C1 segment of cervical spinal cord (tissue), 14 donors: ENCODE results near the gene STMND1.
"Not testable (repeated sequence)": the region's sequence is repeated elsewhere in the genome, so short reads cannot be mapped to it uniquely, and the experiment has no call there.

Experiments used
- DNase-seq, 14 donors: peaks; one replicate each; lab custom pipeline; 2025; lab: John Stamatoyannopoulos, UW

Gene STMND1

DNA sequence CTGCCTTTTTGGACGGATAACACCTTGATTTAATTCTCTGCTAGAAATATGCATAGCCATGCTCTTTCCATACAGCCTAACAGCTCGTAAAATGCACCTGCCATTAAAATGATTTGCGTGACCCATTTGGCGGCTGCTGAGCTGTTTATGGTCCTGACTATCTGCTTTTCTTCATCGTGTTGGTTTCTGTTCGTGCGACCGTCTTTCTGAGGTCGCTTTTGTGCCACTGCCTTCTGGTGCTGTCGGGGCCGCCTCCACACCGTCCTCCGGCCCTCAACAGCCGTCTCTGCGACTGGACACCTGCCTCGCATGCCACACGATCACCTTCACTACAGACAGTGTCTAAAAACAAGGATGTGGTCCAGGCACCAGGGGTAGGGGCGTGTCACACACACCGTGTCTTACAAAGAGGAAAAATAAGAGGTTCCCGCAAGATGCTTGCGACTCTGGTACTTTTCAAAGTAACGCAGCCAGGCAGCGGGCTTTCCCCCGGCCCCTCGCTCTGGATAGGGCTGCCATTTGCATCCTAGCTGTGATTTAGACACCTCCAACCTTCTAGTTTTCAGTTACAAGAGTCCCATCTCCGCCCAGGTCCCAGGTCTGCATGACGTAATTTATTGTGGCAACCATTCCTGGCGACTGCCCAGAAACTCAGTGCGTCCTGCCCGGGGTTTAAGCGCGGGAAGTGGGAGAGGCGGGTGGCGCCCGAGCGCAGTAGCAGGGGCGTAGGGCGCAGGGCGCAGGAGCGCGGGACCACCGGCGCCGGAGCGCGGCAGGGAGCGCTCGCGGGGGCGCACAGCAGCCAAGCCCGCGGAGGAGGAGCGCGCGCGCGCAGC, at the start of gene STMND1:
STMND1 (plus strand) TSS at position 629 of the 836 bp plus-strand sequence. CDS start 208 bp downstream, outside the sequence.
- no peak for DNase-seq

DNA sequence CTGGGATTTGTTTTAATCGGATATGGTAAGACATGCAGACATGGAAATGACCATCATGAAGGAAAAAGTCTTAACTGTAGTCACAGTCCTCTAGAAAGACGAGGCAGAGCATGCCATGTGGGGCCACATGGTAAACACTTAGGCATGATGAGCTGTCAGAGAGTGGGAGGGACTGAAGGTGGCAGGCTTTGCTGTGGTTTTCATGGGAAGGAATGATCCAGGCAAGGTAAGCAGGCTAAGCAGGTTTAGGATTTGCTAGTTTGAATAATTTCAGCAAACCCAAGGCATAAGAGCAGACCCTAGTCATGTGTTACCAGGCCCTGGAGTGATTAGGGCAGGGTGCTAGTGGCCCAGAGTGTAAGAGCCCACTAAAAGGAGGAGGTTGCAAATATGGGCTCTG, 47.2 kb upstream of the STMND1 start:
- DNase-seq, result no peak

DNA sequence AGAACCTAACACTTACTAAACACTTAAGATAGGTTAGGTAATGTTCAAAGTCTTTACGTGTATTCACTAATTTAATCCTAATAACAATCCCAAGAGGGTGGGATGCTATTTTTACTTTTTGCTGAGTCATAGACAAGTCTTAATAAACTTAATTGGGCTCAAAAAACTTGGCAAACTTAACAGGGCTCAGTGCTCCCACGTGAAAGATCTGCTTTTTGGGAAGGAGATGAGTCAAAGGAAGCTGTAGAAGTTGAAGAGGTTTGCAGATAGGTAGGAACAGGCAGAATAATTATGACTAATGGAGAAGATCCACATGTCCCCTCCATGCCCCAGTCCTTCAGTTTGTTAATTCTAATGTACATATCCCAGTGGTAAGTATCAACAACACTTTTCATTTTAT, 44.5 kb upstream of the STMND1 start:
- no peak for DNase-seq

DNA sequence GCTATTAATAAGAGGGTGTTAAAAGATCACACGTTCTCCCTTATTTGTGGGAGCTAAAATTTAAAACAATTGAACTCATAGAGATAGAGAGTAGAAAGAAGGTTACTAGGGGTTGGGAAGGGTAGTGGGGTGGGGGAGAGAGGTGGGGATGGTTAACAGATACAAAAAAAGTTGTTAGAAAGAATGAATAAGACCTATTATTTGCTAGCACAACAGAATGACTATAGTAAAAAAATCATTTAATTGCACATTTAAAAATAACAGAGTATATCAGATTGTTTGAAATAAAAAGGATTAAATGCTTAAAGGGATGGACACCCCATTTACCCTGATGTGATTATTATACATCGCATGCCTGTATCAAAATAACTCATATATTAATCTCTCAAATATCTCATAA, 43.3 kb upstream of the STMND1 start:
- no peak for DNase-seq

DNA sequence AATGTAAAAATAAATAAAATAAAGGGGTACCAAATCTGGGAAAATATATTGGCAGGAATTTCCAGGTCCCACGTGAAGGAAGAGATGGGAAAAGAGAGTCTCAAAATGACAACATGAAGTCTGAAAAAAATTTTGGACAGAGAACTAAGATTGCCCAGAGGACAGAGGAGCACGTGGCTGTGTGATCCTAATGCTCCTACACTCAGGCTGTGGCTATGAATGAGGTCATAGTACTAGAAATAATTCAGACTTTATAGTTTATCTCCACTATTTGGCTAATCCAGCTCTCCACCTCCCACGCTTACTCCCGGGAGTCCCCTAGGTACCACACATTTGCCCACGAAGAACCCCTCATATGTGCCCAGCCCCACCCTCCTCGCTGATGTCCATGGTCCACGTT, 42.8 kb upstream of the STMND1 start:
- no peak for DNase-seq

DNA sequence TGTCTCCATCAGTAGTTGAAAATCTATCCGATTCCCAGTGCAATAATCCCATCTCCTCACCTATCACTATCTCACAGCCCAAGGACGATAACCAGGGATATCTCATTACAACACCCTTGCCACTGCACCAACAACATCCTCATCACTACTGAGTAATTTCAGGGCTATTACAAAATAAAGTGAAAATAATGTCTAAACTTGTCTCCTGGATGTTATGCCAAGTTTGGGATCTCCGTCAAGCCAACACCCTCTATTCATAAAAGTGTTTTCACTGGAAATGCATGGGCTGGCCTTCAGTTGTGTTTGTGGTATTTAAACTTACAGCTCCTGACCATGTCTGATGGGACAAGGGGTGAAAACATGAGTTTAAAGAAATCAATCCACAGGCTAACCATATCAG, 42.0 kb upstream of the STMND1 start:
- no peak for DNase-seq

DNA sequence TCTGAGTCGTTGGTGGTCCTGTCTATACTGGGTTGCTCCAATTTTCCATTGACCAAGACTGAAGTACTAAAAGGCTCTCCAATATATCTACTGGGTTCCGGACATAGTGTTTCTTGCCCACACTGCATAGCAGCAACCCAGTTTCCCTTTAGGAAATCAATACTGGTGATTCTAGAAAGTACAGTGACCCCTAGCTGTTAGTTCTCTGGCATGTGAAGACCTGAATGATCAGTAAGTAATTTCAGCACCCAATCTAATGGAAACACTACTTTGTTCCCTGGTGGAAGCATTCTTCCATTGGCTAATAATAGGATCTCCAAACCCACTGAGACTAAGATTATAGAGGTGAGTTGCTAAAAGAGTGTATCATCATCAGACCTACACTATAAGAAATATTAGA, 40.8 kb upstream of the STMND1 start:
- no peak for DNase-seq

DNA sequence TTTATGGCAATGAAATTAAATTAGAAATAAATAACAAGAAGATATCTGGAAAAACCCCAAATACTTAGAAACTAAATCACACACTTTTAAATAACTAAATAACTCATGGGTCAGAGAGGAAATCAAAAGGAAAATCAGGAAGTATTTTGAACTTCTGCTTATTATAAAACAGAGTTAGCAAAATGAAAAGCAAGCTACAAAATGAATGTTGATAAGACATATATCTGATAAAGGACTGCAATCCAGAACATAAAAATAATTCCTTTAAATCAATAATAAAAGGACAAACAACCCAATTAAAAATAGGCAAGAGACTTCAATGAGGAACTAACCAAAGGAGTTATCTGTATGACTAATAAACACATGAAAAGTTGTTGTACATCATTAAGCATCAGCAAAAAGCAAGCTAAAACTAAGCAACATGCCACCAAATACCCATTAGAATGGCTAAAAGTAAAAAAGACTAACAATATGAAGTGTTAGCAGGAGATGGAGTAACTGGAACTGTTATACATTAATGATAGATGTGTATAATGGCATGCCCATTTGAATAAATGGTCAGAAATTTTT, 38.9 kb upstream of the STMND1 start:
- no peak for DNase-seq

DNA sequence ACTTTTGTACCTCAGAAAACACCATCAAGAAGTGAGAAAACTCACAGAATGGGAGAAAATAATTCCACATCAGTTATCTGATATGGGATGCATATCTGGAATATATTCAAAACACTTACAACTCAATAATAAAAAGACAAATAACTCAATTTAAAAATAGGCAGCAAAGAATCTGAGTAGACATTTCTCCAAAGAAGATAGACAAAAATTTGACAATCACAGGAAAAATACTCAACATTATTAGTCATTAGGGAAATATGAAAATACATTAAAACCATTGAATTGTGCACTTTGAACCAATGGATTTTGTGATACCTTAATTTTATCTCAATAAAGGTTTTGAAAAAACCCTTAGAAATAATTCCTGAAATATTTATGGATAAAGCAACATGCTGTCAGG, 36.9 kb upstream of the STMND1 start:
- no peak for DNase-seq

DNA sequence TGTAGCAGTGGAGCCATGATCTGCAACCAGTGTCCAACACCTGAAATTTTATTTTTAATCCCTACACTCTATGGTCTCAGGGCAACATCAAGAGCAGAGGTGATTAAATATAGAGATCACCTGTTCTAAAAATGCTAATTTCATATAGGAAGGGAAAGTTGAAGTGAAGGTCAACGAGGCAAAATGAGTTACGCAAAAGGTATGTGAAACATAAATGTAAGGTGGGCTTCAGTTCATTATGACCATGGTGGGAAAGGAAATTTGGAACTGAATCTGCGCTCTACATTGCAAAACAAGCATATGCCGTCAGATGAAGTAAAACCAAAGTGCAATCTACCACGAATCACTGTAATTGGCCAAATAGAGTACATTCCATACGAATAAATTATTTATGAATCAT, 35.2 kb upstream of the STMND1 start:
- no peak for DNase-seq

DNA sequence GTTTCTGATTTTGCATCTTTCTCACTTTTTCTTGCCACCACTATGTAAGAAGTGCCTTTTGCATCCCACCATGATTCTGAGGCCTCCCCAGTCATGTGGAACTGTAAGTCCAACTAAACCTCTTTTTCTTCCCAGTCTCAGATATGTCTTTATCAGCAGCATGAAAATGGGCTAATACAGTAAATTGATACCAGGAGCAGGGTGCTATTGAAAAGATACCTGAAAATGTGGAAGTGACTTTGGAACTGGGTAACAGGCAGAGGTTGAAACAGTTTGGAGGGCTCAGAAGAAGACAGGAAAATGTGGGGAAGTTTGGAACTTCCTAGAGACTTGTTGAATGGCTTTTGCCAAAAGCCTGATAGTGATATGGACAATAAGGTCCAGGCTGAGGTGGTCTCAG, 32.9 kb upstream of the STMND1 start:
- not testable (repeated sequence) for DNase-seq

DNA sequence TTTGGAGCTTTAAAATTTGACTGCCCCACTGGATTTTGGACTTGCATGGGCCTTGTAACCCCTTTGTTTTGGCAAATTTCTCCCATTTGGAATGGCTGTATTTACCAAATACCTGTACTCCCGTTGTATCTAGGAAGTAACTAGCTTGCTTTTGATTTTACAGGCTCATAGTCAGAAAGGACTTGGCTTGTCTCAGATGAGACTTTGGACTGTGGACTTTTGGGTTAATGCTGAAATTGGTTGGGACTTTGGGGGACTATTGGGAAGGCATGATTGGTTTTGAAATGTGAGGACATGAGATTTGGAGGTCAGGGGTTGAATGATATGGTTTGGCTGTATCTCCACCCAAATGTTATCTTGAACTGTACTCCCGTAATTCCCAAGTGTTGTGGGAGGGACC, 31.4 kb upstream of the STMND1 start:
- not testable (repeated sequence) for DNase-seq

DNA sequence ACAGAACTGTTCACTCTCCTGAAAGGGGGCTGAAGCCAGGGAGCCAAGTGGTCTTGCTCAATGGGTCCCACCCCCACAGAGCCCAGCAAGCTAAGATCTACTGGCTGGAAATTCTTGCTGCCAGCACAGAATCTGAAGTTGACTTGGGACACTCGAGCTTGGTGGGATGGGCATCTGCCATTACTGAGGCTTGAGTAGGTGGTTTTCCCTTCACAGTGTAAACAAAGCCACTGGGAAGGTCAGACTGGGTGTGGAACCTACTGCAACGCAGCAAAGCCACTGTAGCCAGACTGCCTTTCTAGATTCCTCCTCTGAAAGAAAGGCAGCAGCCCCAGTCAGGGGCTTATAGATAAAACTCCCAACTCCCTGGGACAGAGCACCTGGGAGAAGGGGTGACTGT, 28.3 kb upstream of the STMND1 start:
- not testable (repeated sequence) for DNase-seq

DNA sequence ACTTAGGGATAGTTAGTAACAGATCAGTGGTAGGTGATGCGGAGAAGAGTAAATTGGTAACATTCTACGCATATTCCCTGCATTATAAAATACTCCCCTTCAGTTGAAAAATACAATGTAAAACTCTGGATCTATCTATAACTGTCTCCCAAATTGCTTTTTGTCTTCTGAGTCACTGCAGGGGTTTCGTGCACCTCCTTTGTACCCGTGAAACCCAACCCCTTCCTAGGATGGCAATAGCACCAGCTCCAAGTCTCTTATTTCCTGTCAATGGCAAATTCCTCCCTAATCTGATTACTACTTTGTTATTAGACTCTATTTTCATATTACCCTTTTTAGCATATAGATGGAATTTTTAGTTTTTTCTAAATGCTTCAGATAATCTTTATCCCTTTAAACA, 20.6 kb upstream of the STMND1 start:
- DNase-seq, result no peak

DNA sequence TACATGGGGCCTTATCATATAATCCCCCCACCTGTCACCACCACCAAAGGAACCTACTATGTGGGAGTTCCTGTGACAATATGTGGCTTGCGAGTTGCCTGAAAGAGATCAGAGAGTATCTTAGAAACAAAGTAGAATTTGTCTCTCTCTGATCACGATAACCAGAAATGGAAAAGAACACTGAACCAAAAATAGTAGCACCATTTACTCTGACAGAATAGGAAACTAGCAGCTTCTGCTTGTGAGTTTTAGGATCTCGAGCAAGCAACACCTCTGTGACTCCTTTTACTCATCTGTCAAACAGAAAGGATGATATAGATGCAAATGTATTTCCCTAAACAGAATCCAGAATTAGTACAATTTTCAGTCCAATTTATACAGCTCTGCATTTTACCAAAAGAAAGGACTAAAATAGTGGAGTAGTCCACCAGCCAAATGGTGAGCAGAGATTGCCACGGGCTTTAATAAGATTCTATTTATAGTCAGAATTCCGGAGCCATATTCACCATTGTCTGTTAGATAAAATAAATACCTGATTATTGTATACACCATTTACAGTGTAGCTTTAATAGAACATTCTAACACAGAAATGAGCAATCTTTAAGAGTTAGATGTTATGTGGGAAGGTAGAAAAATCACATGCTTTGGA, 19.9 kb upstream of the STMND1 start:
- DNase-seq, result no peak

DNA sequence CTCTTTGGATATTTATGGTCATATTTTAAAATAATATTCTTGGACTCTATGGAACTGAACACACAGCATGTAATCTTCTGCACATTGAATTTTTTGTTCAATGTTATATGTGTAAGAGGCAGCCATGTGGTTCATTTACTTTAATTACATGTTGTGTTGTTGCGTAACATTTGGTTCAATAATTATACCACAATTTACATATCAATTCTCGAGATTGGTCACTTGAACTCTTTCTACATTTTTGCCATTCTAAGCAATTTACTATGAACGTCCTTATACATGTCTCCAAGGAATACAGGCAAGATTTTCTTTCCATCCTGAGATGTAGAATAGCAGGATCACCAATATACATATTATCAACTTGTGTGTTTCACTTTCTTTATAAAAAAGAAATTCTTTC, 18.5 kb upstream of the STMND1 start:
- DNase-seq, result no peak

DNA sequence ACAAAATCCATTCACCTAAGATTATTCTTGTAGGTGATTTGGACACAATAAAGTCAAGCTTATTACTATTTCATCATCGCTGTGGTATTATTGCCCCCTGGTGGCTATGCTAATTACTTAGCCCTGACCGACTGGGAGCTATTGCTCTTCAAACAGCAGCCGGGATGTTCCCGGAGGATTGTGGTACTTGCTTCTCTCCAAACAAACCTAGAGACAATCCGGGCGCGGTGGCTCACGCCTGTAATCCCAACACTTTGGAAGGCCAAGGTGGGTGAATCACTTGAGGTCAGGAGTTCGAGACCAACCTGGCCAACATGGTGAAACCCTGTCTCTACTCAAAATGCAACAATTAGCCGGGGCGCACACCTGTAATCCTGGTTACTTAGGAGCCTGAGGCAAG, 15.4 kb upstream of the STMND1 start:
- DNase-seq, result peak in 4 of 14 donors; percentile 9 to 44 (median 18)

DNA sequence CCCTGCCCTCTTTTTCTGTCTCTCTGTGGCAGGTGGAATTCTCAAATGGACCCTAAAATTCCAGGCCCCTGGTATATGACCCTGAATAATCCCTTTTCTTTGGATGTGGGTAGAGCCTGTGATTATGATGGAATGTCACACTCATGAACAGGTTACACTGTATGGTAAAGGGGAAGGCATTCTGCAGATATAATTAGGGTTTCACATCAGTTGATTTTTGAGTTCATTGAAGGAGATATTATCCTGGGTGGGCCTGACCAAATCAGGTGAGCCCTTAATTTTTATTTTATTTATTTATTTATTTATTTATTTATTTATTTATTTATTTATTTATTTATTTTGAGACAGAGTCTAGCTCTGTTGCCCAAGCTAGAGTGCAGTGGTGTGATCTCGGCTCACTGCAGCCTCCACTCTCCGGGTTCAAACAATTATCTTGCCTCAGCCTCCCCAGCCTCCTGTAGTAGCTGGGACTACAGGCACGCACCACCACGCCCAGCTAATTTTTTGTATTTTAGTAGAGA, 13.7 kb upstream of the STMND1 start:
- DNase-seq, result no peak

DNA sequence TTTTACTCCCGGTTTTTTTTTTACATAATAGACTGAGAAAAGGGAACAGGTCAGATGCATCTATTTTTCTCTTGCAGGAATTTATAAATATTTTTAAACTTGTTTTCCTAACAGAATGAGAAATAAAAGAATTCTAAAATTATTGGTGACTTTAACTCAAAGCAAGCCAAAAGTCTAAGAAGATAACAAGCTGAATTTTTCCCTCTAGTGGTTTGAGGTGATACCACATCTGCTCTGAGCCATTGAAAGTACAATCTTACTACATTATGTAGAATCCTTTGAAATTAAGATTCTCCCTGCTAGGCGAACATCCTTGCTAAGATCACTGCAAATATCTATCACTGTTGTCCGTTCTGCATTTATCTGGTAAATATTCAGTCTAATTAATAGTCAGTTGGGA, 10.7 kb upstream of the STMND1 start:
- no peak for DNase-seq

DNA sequence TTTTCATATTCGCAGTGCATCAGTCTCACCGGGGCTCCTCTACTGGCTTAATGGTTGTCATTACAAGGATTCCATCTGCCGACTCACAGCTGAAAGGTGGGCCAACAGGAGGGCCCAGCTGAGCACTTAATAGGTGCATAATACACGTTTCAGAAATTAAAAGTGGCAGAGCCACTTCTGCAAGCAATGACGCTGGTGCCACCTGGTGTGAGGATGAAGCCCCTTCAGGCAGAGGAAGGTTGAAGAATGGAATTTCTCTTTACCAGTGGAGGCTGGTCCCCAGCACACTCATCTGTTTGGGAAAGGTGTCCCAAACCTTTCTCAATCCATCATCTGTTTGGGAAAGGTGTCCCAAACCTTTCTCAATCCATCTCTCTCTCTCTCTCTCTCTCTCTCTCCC, 8.2 kb upstream of the STMND1 start:
- DNase-seq, result no peak

DNA sequence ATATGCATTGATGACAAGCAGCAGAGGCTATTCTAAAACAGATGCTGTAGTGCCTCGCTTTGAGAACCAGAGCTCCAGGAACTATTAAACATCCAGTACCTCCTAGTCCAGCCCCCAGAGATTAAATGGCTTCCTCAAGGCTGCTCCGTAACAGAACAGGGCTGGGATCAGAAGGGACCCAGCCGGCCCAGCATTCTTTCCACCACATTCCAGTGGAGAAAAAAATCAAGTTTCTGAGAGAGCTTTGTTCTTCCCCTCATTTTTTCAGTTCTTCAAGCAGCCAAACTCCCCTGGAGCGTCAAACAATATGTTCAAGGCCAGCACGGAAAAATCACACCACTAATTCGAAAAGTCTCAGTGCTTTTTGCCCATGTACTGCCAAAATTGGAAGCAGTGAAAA, 5.8 kb upstream of the STMND1 start:
- DNase-seq, result peak in 2 of 14 donors; percentile 12 to 18

DNA sequence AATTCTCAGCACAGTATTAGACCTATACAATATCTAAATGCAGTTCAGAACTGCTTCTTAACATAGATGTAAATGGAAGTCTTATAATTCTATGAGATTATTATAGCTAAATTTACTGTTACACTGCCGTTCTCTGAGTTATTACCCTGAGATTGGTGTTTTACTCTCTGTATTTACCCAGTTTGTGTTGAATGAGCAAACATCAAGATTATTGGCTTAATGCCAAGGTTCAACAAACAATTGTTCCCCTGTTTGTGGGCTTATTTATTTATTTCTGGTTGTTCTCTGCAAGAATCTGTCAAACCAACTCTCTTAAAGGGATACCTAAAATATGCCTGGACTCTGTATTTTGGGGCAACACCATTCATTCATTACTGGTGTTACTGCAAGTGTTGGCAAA, 5.2 kb upstream of the STMND1 start:
- DNase-seq, result peak in 1 of 14 donors; percentile 34

DNA sequence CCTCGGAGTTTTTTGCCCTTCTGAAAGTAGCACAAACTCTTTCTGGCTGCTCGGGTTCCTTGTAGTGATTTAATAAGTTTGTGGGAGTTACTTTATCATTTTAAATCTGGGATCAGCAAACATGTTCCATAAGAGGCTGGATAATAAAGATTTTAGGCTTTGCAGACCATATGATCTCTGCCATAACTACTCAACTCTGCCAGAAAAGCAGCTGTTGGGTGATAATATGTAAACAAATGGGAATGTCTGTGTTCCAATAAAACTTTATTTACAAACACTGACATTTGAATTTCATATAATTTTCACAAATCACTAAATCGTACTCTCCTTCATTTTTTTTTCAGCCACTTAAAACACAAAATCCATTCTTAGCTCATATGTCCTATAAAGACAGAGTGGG, 3.9 kb upstream of the STMND1 start:
- DNase-seq, result no peak
